Stimulated activated CD8-positive, alpha-beta memory T cell treated with anti-CD3 and anti-CD28 coated beads, Interleukin-15, amount 100 ng/mL, for 24 hours (primary cell): ENCODE results near the gene LITAF.

Source experiments
- DNase-seq: peaks from one replicate; pipeline ENCODE4 v3.0.0-alpha.2; 2020; ENCODE audit warnings: low read depth

LITAF gene

DNA sequence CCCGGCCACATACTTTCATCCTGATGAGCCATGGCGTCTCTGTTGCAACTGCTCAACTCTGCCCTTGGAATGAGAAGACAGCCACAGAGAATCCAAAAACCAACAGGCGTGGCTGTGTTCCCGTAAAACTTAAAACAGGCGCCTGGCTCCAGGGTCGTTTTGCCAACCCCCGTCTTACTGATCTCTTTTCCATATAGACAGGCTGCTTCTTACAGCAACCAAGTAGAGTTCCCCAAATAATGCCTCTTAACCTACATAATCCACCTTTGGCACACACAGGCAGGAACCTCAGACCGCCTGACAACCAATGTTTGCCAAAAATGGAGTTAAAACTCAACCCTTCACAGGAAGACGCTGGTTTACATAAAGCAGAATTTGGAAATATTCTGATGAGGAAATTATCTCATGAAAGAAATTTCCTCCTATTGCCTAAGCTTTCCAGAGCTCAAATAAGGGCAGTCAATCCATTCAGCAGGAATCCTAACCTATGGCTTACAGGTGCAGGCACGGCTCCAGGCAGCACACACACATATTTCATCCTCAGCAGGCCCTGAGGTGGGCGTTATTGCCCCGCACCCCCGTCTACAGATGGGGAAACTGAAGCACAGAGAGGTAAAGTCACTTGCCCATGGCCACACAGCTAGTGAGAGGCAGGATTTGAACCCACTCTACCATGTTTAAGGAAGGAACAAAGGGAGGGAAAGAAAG lies 35.8 kb downstream of the LITAF start:
- DNase-seq, result no peak

DNA sequence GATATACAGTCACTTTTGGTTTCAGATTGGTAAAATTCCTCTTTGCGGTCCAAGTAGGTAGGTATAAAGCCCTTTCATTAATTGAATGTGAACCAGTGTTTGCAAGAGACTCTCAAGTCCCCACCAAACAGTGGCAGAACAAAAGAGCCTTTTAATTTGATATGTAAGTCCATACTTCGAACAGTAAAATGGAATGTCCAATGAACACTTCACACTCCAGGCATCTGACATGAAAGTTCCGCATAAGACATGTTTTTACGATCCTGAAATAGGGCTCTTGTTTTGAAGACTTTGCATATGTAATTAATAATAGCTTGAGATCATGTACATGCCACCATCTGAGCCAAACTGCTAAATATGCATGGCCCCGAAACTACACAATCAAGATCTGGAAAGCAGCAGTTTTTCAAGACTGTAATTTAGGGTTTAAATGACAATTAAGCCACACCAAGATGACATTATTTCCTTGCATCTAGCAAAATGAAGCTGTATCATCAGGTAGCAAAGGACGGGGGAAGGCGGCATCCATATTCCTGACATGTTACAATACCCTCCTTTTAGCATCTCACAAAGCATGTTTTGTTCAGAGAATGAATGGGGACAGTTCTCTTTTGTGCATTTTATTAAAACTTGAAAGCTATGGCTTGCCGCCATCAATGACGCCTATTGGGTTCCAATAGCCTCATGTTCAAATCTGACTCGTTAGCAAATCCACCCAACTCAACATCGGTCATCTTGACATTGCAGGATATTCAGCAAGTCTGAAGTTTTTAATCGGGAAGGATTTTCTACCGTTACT lies 39.4 kb downstream of the LITAF start:
- no peak for DNase-seq

DNA sequence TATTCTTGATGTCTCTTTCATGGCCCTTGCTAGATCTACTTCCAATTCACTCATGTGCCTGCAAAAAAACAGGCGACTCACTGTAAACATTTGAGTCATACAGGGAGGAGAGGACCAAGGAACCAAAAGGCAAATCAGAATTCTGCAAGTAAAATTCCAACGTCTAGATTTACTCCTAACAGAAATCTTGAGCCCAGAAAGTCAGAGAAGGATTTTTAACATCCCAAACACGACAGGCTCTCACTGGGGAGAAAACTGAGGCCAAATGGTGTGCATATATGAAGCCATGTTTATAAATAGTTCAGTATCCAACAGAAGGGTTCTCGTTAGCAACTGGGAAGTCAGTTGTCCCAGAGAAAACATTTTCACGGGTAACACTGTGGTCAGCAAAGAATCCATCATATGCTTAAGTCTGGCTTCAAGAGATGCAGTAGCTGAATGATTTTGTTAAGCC lies 40.1 kb downstream of the LITAF start:
- no peak for DNase-seq

DNA sequence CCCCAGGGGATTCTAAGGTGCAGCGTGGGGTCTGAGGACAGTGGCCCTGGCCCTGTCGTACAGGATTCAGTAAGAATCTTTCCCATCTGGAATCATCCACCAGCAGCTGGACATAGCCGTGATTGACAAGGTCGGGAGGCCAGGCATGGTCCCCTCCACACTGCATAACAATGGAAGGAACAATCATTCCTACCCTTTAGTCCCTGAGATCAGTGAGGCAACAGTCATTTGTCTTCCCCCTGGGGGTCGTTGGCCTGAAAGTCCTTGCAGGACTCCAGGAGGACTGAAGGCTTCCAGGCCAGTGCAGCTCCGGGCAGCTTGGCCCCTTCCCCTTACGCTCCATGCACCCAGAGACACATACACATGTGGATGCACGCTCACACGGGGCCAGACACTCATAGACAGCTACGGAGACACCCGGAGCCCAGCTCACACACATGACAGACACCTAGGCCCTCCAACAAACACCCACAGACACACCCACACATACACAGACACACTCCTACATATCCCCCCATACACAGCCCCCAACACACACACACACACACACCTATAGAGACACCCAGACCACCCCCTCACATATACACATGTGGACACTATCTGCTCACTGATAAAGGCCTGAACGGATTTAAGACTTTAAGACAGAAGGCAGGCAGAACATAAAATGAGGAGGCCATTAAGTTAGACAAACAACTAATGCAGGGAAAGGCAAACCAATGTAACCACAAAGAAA lies 42.9 kb downstream of the LITAF start:
- DNase-seq, result no peak

DNA sequence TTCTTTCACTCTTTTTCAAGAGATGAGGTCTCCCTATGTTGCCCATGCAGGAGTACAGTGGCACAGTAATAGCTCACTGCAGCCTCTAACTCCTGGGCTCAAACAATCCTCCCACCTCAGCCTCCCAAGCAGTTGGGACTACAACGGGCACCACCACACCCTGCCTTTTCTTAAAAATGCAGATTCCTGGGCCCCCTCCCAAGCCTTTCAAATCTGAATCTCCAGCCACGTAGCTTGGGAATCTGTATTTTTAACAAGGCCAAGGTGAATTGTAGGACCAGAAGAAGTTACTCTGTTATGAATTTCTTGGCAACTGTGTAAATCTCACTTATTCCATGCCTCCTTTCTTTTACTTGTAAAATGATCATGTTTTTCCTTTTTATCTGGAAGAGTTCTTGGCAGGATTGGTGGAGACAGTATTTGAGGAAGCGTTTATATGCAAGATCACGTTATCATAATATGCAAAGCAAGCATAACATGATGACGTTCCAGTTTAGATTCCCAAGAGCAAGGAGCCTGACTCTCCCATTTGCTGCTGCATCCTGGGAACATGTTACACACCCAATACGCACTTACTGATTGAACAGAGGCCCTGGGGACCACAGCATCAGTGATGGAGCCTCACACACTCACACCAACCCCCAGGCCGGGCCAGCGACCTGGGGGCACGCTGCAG lies 44.5 kb downstream of the LITAF start:
- no peak for DNase-seq

DNA sequence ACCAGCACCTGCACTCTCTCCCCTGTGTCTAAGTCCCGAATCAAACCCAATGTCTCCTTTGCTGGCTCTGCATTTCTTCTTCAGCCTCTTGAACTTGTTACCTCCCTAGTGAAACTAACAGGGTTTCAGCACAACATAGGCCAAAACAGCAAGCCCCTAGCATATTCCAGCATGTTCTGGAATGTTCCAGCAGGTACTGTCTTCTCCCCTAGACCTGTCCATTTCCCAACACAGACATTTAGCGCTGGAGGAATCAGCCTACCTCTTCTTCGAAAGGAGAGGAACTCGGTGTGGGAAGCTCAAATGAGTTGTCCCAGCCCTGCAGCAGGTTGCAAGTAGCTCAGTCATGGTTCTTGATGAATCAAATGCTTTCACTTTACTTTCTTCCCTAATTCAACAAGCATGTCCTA lies 47.1 kb downstream of the LITAF start:
- DNase-seq, result no peak

DNA sequence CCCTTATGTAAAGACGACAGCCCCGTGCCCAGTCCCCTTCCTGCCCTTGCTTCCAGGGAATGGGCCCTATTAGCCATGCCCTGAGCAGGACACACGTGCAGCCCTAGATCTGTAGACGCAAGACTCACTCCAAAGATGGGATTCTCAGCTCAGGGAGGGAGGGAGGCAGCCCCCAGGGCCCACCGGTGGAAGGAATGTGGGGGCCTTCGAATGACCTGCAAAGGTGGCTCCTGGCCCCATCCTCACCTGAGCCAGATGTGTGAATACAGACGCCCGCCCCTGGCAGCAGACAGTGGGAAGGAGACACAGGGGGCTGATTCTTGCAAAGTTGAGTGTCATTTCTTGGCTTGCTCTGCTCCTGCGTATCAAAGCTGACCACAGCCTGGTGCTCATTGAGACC lies 47.8 kb downstream of the LITAF start:
- no peak for DNase-seq

DNA sequence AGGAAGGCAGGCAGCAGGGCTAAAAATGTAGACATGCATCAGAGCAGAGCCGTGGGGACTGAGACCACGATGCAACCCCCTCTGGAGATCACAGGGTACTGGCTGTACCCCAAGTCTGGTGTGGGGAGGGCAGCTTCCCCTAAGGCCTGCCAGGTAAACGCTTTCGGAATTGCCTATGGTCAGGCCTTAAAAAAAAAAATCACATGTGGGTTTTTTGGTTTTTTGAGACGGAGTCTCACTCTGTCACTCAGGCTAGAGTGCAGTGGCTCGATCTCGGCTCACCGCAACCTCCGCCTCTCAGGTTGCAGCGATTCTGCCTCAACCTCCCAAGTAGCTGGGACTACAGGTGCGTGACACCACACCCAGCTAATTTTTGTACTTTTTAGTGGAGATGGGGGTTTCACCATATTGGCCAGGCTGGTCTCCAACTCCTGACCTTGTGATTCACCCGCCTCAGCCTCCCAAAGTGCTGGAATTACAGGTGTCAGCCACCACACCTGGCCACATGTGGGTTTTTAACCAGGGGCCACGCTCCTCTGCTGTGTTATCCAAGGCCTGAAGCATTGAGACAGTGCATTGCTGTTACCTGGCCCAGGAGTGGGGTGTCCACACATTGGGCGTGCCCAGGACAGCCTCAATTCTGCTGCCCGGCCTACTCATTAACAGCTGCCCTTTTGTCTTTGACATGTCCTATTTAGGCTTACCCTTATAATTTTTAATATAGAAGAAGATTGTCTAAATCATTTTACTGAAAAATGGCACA lies 50.4 kb downstream of the LITAF start:
- DNase-seq, result no peak

DNA sequence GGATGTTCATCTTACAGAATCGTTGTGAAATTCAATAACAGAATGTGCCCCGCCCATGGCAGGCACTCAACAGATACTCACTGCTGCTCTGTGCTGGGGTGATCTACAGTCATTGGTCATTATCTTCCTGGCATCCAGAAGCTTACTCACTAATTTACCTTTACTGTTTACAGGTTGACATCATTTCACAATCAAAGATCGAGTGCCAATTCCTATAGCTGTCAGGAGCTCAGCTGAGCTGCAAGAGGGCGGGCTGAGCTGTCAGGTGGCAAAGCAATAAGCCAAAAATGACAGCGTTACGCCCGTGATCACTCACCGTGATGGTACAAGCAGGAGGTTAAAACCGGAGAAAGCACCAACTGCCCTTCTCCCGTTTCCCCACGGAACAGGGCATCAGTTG lies 51.2 kb downstream of the LITAF start:
- no peak for DNase-seq

DNA sequence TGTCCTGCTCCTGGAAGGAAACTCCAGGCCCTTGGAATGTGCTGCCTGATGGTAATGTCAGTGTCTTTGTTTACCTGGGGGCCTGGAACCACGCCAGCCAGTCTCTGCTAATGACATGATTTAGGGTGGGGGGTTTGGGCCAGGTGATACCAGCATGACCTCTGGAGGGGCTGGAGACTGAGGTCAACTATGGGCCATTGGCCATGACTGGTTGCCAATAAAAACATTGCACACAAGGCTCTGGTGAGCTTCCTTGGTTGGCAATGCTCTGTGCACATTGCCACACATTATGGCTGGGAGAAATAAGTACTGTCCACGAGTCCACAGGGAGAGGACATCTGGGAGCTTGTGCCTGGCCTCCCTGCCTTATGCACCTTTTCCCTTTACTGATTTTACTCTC lies 52.5 kb downstream of the LITAF start:
- DNase-seq, result no peak

DNA sequence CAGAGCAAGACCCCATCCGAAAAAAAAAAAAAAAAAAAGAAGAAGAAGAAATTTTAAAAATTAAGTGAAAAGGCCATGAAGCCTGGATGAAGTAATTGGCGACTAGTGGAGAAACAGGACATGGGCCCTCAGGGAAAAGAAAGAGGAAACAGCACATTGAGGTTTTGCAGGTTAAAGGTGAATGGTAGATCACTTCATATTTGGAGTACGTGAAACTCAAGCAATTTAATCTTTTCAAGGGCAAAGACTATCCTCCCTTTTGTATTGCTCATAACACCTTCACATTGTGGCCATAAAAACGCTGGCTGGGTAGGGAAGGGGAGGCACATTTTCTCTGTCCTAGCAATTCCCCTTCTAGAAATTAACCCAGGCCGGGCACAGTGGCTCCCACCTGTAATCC lies 53.1 kb downstream of the LITAF start:
- no peak for DNase-seq

DNA sequence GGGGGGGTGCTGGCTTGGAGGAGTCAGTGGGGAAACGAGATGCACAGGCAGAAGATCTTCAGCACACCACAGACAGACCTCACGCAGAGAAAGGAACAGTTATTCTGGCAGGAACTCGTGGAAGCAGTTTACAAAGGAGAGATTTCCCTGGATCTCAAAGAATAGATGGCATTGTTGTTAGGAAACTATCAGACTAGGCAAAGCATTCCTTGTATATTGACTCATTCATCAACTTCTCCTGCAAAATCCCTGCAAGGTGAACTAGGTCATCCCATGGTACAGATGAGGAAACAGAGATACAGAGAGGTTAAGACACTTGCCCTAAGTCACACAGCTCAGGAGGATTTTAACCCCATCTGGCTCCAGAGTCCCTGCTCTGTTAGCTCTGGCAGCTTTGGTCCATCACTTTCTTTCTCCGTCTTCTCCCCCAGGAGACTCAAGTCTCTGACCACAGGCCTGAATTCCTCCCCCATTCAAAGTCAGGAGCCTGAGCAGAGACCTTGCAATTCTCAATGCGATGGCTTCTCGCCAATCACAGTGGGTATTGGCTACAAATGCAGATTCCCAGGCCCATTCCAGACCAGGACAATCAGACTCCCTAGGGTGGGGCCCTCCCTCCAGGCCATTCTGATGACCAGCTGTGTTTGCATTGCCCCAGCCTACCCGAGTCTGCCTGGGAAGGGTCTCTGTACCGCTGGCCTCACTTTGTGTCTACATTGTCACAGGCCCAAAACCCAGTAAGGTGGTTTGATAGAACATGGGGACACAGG lies 56.4 kb downstream of the LITAF start:
- no peak for DNase-seq

DNA sequence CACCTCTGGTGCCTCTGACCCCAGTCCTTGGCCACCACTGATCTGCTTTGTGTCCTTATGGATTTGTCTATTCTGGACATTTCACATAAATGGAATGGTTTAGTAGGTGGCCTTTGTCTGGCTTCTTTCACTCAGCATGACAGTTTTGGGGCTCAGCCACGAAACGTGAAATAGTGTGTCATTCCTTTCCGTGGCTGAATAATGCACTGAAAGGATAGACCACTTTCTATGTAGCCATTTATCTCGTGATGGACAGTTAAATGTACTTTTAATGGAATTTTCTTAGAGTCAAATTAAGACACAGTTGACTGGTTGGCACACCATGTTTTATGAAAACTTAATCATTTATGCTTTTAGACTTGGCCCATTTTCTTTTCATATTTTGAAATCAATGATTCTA lies 57.4 kb downstream of the LITAF start:
- no peak for DNase-seq

DNA sequence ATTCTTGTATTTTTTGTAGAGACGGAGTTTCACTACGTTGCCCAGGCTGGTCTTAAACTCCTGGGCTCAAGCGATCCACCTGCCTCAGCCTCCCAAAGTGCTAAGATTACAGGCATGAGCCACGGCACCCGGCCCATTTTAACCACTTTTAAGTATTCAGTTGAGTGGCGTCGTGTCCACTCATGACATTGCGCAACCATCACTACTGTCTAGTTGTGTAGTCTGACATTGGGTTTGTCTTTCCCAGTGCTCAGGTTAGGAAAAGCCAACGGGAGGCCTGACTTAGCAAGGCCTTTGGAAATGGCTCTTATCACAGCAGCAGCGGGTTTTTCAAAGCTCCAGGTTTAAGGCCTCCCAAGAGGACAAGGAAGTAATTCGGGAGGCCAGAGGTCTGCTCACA lies 58.7 kb downstream of the LITAF start:
- no peak for DNase-seq

DNA sequence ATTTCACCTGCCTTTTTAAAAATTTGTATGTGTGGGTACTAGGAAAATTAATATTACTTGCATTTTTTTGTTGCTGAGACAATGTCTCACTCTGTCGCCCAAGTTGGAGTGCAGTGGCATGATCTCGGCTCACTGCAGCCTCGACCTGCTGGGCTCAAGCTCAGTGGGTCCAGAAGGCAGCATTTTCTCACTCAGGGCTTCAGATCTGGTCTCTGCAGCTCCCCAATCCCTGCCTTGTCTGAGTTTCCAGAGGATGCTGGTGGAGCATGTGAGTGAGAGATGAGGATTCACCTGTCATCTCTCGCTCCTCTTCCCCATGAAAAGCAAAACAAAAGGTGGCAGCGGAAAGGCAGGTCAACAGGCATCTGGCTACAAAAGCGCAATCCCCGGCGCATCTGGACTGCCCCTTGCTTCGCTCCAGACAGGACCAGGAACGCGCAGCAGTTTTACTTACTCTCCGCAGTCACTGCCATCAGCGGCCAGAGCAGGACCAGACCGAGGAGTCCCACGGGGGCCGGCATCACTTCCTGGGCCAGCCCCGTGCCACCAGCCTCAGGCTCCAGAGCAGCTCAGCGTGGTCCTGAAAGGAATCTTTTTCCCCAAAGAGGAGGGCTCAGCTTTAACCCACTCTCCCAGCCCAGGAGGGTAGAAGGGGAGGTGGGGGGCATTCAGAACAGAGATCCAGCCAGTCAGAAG lies 59.9 kb downstream of the LITAF start:
- no peak for DNase-seq

DNA sequence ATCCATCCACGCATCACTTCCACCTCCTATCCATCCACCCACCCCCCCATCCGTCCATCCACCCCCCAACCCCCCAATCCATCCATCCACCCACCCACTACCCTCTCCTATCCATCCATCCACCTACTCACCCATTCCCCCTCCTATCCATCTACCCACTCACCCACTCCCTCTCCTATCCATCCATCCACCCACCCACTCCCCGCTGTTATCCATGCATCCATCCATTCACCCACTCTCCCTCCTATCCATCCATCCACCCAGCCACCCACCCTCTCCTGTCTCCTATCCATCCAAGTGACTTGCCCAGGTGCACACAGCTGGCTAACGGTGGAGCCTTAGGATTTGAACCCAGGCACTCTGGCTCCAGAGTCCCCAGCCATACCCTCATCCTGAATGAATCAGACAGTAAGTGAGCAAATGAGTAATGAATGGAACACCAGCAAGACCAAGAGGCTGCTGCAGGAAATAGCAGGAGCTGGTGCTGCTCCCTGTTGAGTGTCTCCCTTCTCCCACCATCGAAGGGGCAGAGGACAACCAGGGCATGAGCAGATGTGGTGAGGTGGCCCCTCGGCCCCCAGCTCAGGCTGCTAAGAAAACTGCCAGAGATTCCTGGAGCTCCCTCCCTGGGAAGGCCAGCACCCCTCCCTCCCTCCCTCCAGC lies 62.5 kb downstream of the LITAF start:
- DNase-seq, result no peak

DNA sequence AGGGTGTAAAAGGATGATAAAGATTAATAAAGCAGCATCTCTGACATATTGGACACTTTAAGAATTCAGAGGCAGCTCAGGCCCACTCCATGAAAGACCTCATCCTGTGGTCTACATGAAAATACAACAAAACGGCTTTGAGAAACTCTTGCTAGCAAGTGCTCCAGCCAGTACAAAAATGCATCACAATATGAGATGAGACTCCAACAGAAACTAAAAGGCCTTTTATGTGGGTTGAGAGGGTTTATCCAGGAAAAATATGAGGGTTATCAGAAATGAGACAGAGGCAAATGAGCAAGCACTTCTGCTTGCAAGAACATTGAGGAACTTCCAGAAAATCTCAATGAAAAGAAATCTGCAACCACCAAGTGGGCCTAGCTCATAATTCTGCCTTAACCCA lies 65.7 kb downstream of the LITAF start:
- DNase-seq, result no peak

DNA sequence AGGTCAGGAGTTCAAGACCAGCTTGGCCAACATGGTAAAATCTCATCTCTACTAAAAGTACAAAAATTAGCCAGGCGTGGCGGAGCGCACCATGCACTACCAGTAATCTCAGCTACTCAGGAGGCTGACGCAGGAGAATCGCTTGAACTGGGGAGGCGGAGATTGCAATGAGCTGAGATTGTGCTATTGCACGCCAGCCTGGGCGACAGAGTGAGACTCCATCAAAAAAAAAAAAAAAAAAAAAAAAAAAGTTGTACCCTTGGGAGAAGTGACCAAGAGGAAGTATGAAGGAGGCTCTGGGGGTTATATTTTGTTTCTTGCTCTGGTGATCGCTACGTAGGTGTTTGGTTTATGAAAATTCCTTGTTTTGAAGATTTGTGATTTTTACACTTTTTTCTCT lies 66.3 kb downstream of the LITAF start:
- no peak for DNase-seq

DNA sequence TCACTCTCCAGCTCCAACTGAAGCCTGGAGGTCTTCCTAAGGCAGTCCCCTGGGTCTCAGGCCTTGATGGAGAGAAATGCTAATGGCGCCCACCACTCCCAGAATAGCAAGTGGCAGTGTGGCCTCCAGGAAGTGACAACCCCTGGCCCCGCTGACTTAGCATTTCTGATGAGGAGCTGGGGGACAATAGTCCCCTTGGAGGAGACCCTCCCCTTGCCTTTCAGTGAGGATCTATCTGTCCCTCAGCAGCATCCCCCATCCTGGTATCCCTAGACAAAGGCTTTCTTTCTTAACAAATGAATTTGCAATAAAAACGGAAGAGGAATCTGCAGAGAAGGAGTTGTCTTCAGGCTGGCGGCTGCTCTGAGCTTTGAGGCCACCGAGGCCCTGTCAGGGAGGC lies 68.8 kb downstream of the LITAF start:
- DNase-seq, result no peak
